H9 (cell line): ENCODE data around the gene ZDHHC9. TPM values are rescaled to one million over a fixed set of nuclear protein-coding genes. Genes with fewer than 3 reads are reported as not detected.

Source experiments
- DNase-seq: peaks from one replicate; pipeline ENCODE4 v3.0.0-alpha.2; 2017
- H2AFZ ChIP-seq: one replicate; pipeline ENCODE4 v1.6.1; 2013; ENCODE audit warnings: mild to moderate bottlenecking, low read length, control low read depth, moderate library complexity
- H2AK5ac ChIP-seq: 2 replicates; pipeline ENCODE4 v1.6.1; 2013; ENCODE audit warnings: low read length, control low read depth, mixed read lengths; ENCODE audit not compliant: insufficient read length
- H2BK120ac ChIP-seq: one replicate; pipeline ENCODE4 v1.6.1; 2013; ENCODE audit warnings: low read depth, mild to moderate bottlenecking, low read length, control low read depth, inconsistent platforms; ENCODE audit not compliant: poor library complexity, severe bottlenecking
- H2BK12ac ChIP-seq: 2 replicates; pipeline ENCODE4 v1.6.1; 2013; ENCODE audit warnings: low read length, control low read depth, mixed read lengths, low read depth; ENCODE audit not compliant: insufficient read length
- H2BK15ac ChIP-seq: 2 replicates; pipeline ENCODE4 v1.6.1; 2013; ENCODE audit warnings: low read depth, low read length, control low read depth
- H2BK20ac ChIP-seq: one replicate; pipeline ENCODE4 v1.6.1; 2013; ENCODE audit warnings: low read depth, mild to moderate bottlenecking, low read length, control low read depth, inconsistent platforms; ENCODE audit not compliant: poor library complexity, severe bottlenecking
- H2BK5ac ChIP-seq: 2 replicates; pipeline ENCODE4 v1.6.1; 2013; ENCODE audit warnings: low read length, control low read depth, mixed read lengths; ENCODE audit not compliant: insufficient read length
- H3K14ac ChIP-seq: 2 replicates; pipeline ENCODE4 v1.6.1; 2013; ENCODE audit warnings: low read length, control low read depth; ENCODE audit not compliant: insufficient read depth
- H3K18ac ChIP-seq: 2 replicates; pipeline ENCODE4 v1.6.1; 2013; ENCODE audit warnings: low read depth, mild to moderate bottlenecking, mixed read lengths, low read length, control low read depth; ENCODE audit not compliant: insufficient read length
- H3K23ac ChIP-seq: 2 replicates; pipeline ENCODE4 v1.6.1; 2013; ENCODE audit warnings: low read length, control low read depth, mixed read lengths, low read depth; ENCODE audit not compliant: insufficient read length
- H3K23me2 ChIP-seq: 2 replicates; pipeline ENCODE4 v1.6.1; 2013; ENCODE audit warnings: low read depth, mild to moderate bottlenecking, mixed read lengths, low read length, control low read depth; ENCODE audit not compliant: insufficient read length, poor library complexity, severe bottlenecking
- H3K27ac ChIP-seq: 2 replicates; pipeline ENCODE4 v1.5.1; 2013; ENCODE audit warnings: low read length, control low read depth, mixed read lengths, low read depth; ENCODE audit not compliant: insufficient read length
- H3K27me3 ChIP-seq: 2 replicates; pipeline ENCODE4 v1.6.1; 2013; ENCODE audit warnings: low read length, control low read depth, inconsistent platforms; ENCODE audit not compliant: insufficient read depth
- H3K4ac ChIP-seq: 2 replicates; pipeline ENCODE4 v1.6.1; 2013; ENCODE audit warnings: low read depth, mild to moderate bottlenecking, control low read depth, inconsistent platforms, low read length, moderate library complexity
- H3K4me1 ChIP-seq: 2 replicates; pipeline ENCODE4 v1.6.1; 2013; ENCODE audit warnings: low read length, control low read depth, inconsistent platforms; ENCODE audit not compliant: insufficient read depth
- H3K4me2 ChIP-seq: 2 replicates; pipeline ENCODE4 v1.6.1; 2013; ENCODE audit warnings: low read length, control low read depth, mixed read lengths; ENCODE audit not compliant: insufficient read length, insufficient read depth
- H3K56ac ChIP-seq: 2 replicates; pipeline ENCODE4 v1.6.1; 2013; ENCODE audit warnings: low read depth, mild to moderate bottlenecking, mixed read lengths, low read length, control low read depth; ENCODE audit not compliant: insufficient read length
- H3K79me1 ChIP-seq: 2 replicates; pipeline ENCODE4 v1.6.1; 2013; ENCODE audit warnings: low read depth, mild to moderate bottlenecking, moderate library complexity, low read length, control low read depth, inconsistent platforms; ENCODE audit not compliant: insufficient read depth, poor library complexity, severe bottlenecking
- H3K79me2 ChIP-seq: 2 replicates; pipeline ENCODE4 v1.6.1; 2013; ENCODE audit warnings: low read length, control low read depth, inconsistent platforms; ENCODE audit not compliant: insufficient read depth
- H3K9ac ChIP-seq: 2 replicates; pipeline ENCODE4 v1.6.1; 2013; ENCODE audit warnings: low read length, control low read depth, mixed read lengths; ENCODE audit not compliant: insufficient read length; ENCODE audit errors: extremely low read depth
- H3K9me3 ChIP-seq: one replicate; pipeline ENCODE4 v1.6.1; 2013; ENCODE audit warnings: low read depth, low read length, inconsistent platforms; ENCODE audit not compliant: control insufficient read depth
- H3T11ph ChIP-seq: one replicate; pipeline ENCODE4 v1.6.1; 2013; ENCODE audit warnings: mild to moderate bottlenecking, low read length, control low read depth, inconsistent platforms
- H4K20me1 ChIP-seq: one replicate; pipeline ENCODE4 v1.6.1; 2013; ENCODE audit not compliant: control insufficient read depth, insufficient read length, insufficient read depth
- H4K5ac ChIP-seq: 2 replicates; pipeline ENCODE4 v1.6.1; 2013; ENCODE audit warnings: low read depth, mild to moderate bottlenecking, mixed read lengths, low read length, control low read depth; ENCODE audit not compliant: insufficient read length
- H4K8ac ChIP-seq: replicated peaks from 2 replicates; pipeline ENCODE4 v1.6.1; 2013; ENCODE audit warnings: low read length, control low read depth, mixed read lengths, low read depth; ENCODE audit not compliant: insufficient read length
- H4K91ac ChIP-seq: 2 replicates; pipeline ENCODE4 v1.6.1; 2013; ENCODE audit warnings: low read depth, mild to moderate bottlenecking, moderate library complexity, mixed read lengths, low read length, control low read depth; ENCODE audit not compliant: insufficient read length
- H3K27ac Mint-ChIP-seq, 3 experiments: 2 replicates in 2 of 3; 3 replicates in 1 of 3; pipeline ENCODE4 v1.8.0; 2020 to 2021; ENCODE audit warnings: mixed read lengths in 3 of 3, mild to moderate bottlenecking in 1 of 3, moderate library complexity in 1 of 3
- H3K27me3 Mint-ChIP-seq: 2 replicates; pipeline ENCODE4 v1.8.0; 2021; ENCODE audit warnings: low read depth, mild to moderate bottlenecking, moderate library complexity, mixed read lengths
- H3K36me3 Mint-ChIP-seq, 3 experiments: 2 replicates in 2 of 3; 3 replicates in 1 of 3; pipeline ENCODE4 v1.8.0; 2020 to 2021; ENCODE audit warnings: low read depth in 3 of 3, mixed read lengths in 3 of 3; ENCODE audit not compliant: insufficient read depth in 1 of 3
- H3K4me1 Mint-ChIP-seq, 2 experiments: 2 replicates each; pipeline ENCODE4 v1.8.0; 2020; ENCODE audit warnings: mixed read lengths in 2 of 2
- H3K4me3 Mint-ChIP-seq, 2 experiments: 2 replicates in 1 of 2; 3 replicates in 1 of 2; pipeline ENCODE4 v1.8.0; 2020 to 2021; ENCODE audit warnings: mild to moderate bottlenecking in 2 of 2, mixed read lengths in 2 of 2, moderate library complexity in 1 of 2
- H3K9me3 Mint-ChIP-seq, 2 experiments: 2 replicates in 1 of 2; 3 replicates in 1 of 2; pipeline ENCODE4 v1.8.0; 2020; ENCODE audit warnings: mild to moderate bottlenecking in 2 of 2, mixed read lengths in 2 of 2, moderate library complexity in 1 of 2
- CTCF ChIP-seq: fragments of 200-600 bp; sonication (generic); conservative IDR thresholded peaks from 3 replicates; pipeline ENCODE4 v1.8.0; 2021; ENCODE audit warnings: antibody characterized with exemption, mild to moderate bottlenecking
- WGBS: extraction: QIAGEN DNeasy Blood & Tissue Kit; methylation state at CpG from one replicate; pipeline ENCODE4 v1.1.7; 2013; ENCODE audit warnings: missing lambda C conversion rate, low lambda C conversion rate, mixed read lengths; ENCODE audit not compliant: insufficient read length; ENCODE audit errors: extremely low coverage; 5-methylcytosine and 5-hydroxymethylcytosine counted together
- total RNA-seq: library from RNA; stranded (reverse); gene quantifications from 2 replicates; pipeline ENCODE4 v1.2.1, GENCODE V29; 2021

ZDHHC9 gene
- total RNA-seq, 1 experiment from 2014 or later: 21.0 TPM

GRCh38 chrX:129772796-129773431, 70.8 kb downstream of the ZDHHC9 start:
- TF ChIP-seq CTCF: no peak
- Histone ChIP-seq H3K27me3 (no peaks in the 10 kb centered on the region), H3K27ac (no peak overlapping the region), H3K56ac (no peak overlapping the region), H4K5ac (no peak overlapping the region), H3K23me2 (no peaks in the 10 kb centered on the region), H3K14ac (no peak overlapping the region; the same call in 1 of the 2 replicates), H2BK12ac (no peak overlapping the region), H2BK120ac (no peak overlapping the region), H3K79me1 (no peaks in the 10 kb centered on the region), H3K9ac (no peak overlapping the region), H3K4me1 (peaks cover 4% of the 10 kb centered on the region; the same call in 1 of the 2 replicates), H2BK20ac (no peak overlapping the region), H3K9me3 (no peaks in the 10 kb centered on the region), H4K8ac (no peak overlapping the region), H3K18ac (no peak overlapping the region), H3T11ph (no peak overlapping the region), H2BK15ac (no peak overlapping the region), H2BK5ac (no peak overlapping the region), H3K4ac (no peak overlapping the region), H3K23ac (no peak overlapping the region), H3K79me2 (no peaks in the 10 kb centered on the region), H2AFZ (no peak overlapping the region), H4K91ac (no peak overlapping the region), H2AK5ac (no peak overlapping the region), H3K4me2 (no peak overlapping the region), H4K20me1 (no peaks in the 10 kb centered on the region)
- WGBS: no CpG with 5 or more reads among the region's 14 CpGs
- no peak for DNase-seq
- Mint-ChIP-seq H3K36me3 (no peaks in the 10 kb centered on the region; a peak in 1 of 7 replicates), H3K4me3 (no peak overlapping the region), H3K9me3 (peaks cover 0 to 60% of the 10 kb centered on the region in 2 experiments; a peak in 2 of 5 replicates), H3K27me3 (peaks cover 3% of the 10 kb centered on the region), H3K4me1 (peaks cover 13 to 19% of the 10 kb centered on the region in 2 experiments), H3K27ac (no peak overlapping the region)
